Measurements from ENCODE around the gene RACK1. TPM values are rescaled to one million over a fixed set of nuclear protein-coding genes. Genes with fewer than 3 reads are reported as not detected.

The RACK1 gene
- total and polyA plus RNA-seq, 2 of the 13 experiments (the other 11 are each of a cell fraction or from before 2014, with no cell fraction given) = 2,514 to 6,141 TPM

GRCh38 chr5:181261320-181262049 is 17.8 kb upstream of the RACK1 start (continued):
- TF ChIP-seq ZBTB40 (IDR thresholded peaks at IDR 0.05) (no peak), ZBTB40 (CRISPR knock-in tag; IDR thresholded peaks at IDR 0.05) (no peak; the same call in 1 of the 2 replicates), NR2F6 (IDR thresholded peaks at IDR 0.05) (no peak), NR2F6 (CRISPR knock-in tag; IDR thresholded peaks at IDR 0.05) (peak; percentile 30; the same call in 1 of the 2 replicates), ZNF792 (CRISPR knock-in tag; IDR thresholded peaks at IDR 0.05) (no peak), ZNF660 (CRISPR knock-in tag; IDR thresholded peaks at IDR 0.05; ENCODE audit: borderline replicate concordance, low read depth) (no peak), NCOR1 (IDR thresholded peaks at IDR 0.05; ENCODE audit: borderline replicate concordance, low read length) (no peak), ATF4 (CRISPR knock-in tag; IDR thresholded peaks at IDR 0.05) (no peak), PPARG (CRISPR knock-in tag; conservative IDR thresholded peaks at IDR 0.05) (no peak), THAP7 (CRISPR knock-in tag; IDR thresholded peaks at IDR 0.05) (no peak), ZC3H4 (CRISPR knock-in tag; IDR thresholded peaks at IDR 0.05; ENCODE audit: borderline replicate concordance) (no peak), MATR3 (CRISPR knock-in tag; IDR thresholded peaks at IDR 0.05) (no peak), ZNF556 (CRISPR knock-in tag; IDR thresholded peaks at IDR 0.05; ENCODE audit: borderline replicate concordance) (no peak), ZEB1 (IDR thresholded peaks at IDR 0.05; ENCODE audit: insufficient replicate concordance, low read depth) (peak; percentile 28), ZNF317 (CRISPR knock-in tag; IDR thresholded peaks at IDR 0.05) (peak; percentile 54), MYPOP (CRISPR knock-in tag; IDR thresholded peaks at IDR 0.05) (peak; percentile 55; the same call in 1 of the 2 replicates), MAFK (conservative IDR thresholded peaks at IDR 0.05 in 1 of 2, IDR thresholded peaks at IDR 0.05 in 1 of 2; ENCODE audit: low read length in 2 of 2) (no peak)

Data from HepG2 (cell line).